Thoracic aorta (tissue), 2 donors: Measurements from ENCODE around the gene ZNF649. TPM values are rescaled to one million over a fixed set of nuclear protein-coding genes. Genes with fewer than 3 reads are reported as not detected.

Experiments
- ATAC-seq: fragments of 150-250 bp; one replicate; pipeline ENCODE4 v1.8.0; 2017; ENCODE audit warnings: low read depth; ENCODE audit not compliant: insufficient number of reproducible peaks, low FRiP score
- DNase-seq: peaks from one replicate; pipeline ENCODE4 v3.0.0-alpha.2; 2020; ENCODE audit warnings: low spot score
- H3K27ac ChIP-seq, 2 donors: fragments of 200-600 bp; sonication (generic); 1 replicate in 1 of 2; 2 replicates in 1 of 2; pipeline ENCODE4 v1.5.1; 2016; ENCODE audit warnings: mild to moderate bottlenecking in 2 of 2, moderate library complexity in 2 of 2
- H3K27me3 ChIP-seq: fragments of 200-600 bp; sonication (generic); replicated peaks from 2 replicates; pipeline ENCODE4 v1.6.0; 2016; ENCODE audit warnings: mild to moderate bottlenecking; ENCODE audit not compliant: insufficient read depth
- H3K36me3 ChIP-seq: fragments of 200-600 bp; sonication (generic); one replicate; pipeline ENCODE4 v1.5.1; 2016
- H3K4me1 ChIP-seq, 2 donors: fragments of 200-600 bp; sonication (generic); 1 replicate in 1 of 2; 2 replicates in 1 of 2; pipeline versions ENCODE4 v1.5.1 to v1.6.0; 2016; ENCODE audit warnings: low read depth in 2 of 2, mild to moderate bottlenecking in 1 of 2; ENCODE audit not compliant: control insufficient read depth in 1 of 2
- H3K4me3 ChIP-seq: fragments of 200-600 bp; sonication (generic); 2 replicates; pipeline ENCODE4 v1.5.1; 2016; ENCODE audit warnings: mild to moderate bottlenecking
- H3K9me3 ChIP-seq: fragments of 200-600 bp; sonication (generic); 2 replicates; pipeline ENCODE4 v1.5.1; 2016
- CTCF ChIP-seq: fragments of 200-600 bp; sonication (generic); IDR thresholded peaks from one replicate; pipeline ENCODE4 v1.5.1; 2019; ENCODE audit warnings: antibody characterized with exemption
- total RNA-seq, 2 donors: library from RNA; depleted of rRNA; stranded (reverse); fragments of >200 nt; gene quantifications; one replicate each; pipeline versions ENCODE4 v1.1.0 to v1.2.3, GENCODE V29; 2016

The ZNF649 gene
- total RNA-seq, 2 donors from 2014 or later = 6.6 to 20.2 TPM

- peaks cover 62% of the 10 kb centered on the region for H3K36me3 ChIP-seq
- TF ChIP-seq CTCF = no peak
- H3K4me1 ChIP-seq = peaks cover 3 to 12% of the 10 kb centered on the region in 2 donors
- H3K27me3 ChIP-seq = no peaks in the 10 kb centered on the region
- ATAC-seq (no peak), DNase-seq (no peak)
- H3K9me3 ChIP-seq = peaks cover 30% of the 10 kb centered on the region
- H3K4me3 ChIP-seq = no peak overlapping the region
- H3K27ac ChIP-seq = no peak overlapping the region
Measured at GRCh38 chr19:51931921-51932320, 27.1 kb upstream of the ZNF649 start.

- peaks cover 3 to 12% of the 10 kb centered on the region in 2 donors for H3K4me1 ChIP-seq
- H3K36me3 ChIP-seq = peaks cover 23% of the 10 kb centered on the region
- ATAC-seq (no peak), DNase-seq (no peak)
- no peak for TF ChIP-seq CTCF
- peak overlapping the region in 1 of 2 donors; percentile 87 for H3K27ac ChIP-seq
- peak overlapping the region; percentile 90 for H3K4me3 ChIP-seq
- H3K9me3 ChIP-seq = peaks cover 3% of the 10 kb centered on the region
- H3K27me3 ChIP-seq = no peaks in the 10 kb centered on the region
Measured at GRCh38 chr19:51927859-51928258, 23.0 kb upstream of the ZNF649 start.

GRCh38 chr19:51926784-51927741, 22.2 kb upstream of the ZNF649 start, which contains the start of gene ZNF613:
TSS of gene ZNF613 (plus strand) at chr19:51927472. CDS start at chr19:51936221, 8,749 bp downstream.
- DNase-seq = peak; percentile 52
- Histone ChIP-seq H3K4me1 (peaks cover 3 to 12% of the 10 kb centered on the region in 2 donors), H3K9me3 (peaks cover 9% of the 10 kb centered on the region), H3K27ac (peak within 1 kb of the TSS; percentile 75 to 87), H3K4me3 (peak within 1 kb of the TSS; percentile 90), H3K27me3 (no peaks in the 10 kb centered on the region), H3K36me3 (peaks cover 16% of the 10 kb centered on the region)
- peak; percentile 92 for ATAC-seq
- TF ChIP-seq CTCF = no peak

GRCh38 chr19:51926426-51926783, 21.6 kb upstream of the ZNF649 start:
- Histone ChIP-seq H3K36me3 (peaks cover 10% of the 10 kb centered on the region), H3K27ac (peak overlapping the region; percentile 75 to 87), H3K27me3 (no peaks in the 10 kb centered on the region), H3K4me3 (peak overlapping the region; percentile 90), H3K4me1 (peaks cover 3 to 12% of the 10 kb centered on the region in 2 donors), H3K9me3 (peaks cover 15% of the 10 kb centered on the region)
- ATAC-seq (peak; percentile 3), DNase-seq (no peak)
- TF ChIP-seq CTCF = no peak

GRCh38 chr19:51921949-51922348, 17.1 kb upstream of the ZNF649 start:
- no peak for DNase-seq
- peaks cover 38% of the 10 kb centered on the region for H3K9me3 ChIP-seq
- no peaks in the 10 kb centered on the region for H3K4me1 ChIP-seq
- H3K36me3 ChIP-seq = no peaks in the 10 kb centered on the region
- no peak overlapping the region for H3K4me3 ChIP-seq
- no peak for TF ChIP-seq CTCF
- ATAC-seq = no peak
- no peaks in the 10 kb centered on the region for H3K27me3 ChIP-seq
- no peak overlapping the region for H3K27ac ChIP-seq
